Hair follicle dermal papilla cell (primary cell): ENCODE measurements around the gene OCRL. TPM values are rescaled to one million over a fixed set of nuclear protein-coding genes. Genes with fewer than 3 reads are reported as not detected.

Source experiments
- small RNA-seq: library from RNA; depleted of rRNA; stranded (forward); fragments of <200 nt; gene quantifications from one replicate; pipeline ENCODE3, GENCODE V24; 2012
- total RNA-seq: library from RNA; depleted of rRNA; stranded (reverse); fragments of >200 nt; gene quantifications from 2 replicates; pipeline ENCODE4 v1.2.3, GENCODE V29; 2012

OCRL gene
- 16.9 and 18.3 TPM in 2 replicates for total RNA-seq

DNA sequence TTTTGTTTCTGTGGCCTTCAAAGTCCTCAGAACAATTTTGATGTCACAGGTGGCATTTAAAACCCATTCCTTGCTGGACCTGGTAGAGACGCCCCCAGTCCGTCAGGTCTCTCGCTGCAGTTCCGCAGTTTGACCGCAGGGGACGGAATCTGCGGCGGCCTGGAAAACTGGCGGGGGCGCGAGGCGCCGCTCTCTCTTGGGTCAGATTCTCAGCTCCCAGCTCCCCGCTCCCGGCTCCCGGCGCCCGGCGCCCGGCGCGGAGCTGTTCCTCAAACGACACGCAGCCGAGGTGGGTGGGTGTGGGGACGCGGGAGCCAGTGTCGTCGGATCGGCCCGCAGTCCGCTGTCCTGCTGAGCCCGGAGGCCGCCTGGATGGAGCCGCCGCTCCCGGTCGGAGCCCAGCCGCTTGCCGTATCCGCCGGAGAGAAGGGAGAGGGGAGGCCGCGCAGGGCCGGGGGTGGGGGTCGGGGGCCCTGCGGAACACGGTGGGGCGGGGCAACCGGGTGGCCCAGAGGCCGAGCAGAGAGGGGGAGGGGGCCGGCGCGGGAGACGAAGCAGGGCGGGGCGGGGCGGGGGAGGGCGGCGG, at the start of gene OCRL:
Gene OCRL, plus strand, starts transcription at position 192 of the 586 bp plus-strand sequence. Its CDS starts 181 bp downstream, at position 373.

DNA sequence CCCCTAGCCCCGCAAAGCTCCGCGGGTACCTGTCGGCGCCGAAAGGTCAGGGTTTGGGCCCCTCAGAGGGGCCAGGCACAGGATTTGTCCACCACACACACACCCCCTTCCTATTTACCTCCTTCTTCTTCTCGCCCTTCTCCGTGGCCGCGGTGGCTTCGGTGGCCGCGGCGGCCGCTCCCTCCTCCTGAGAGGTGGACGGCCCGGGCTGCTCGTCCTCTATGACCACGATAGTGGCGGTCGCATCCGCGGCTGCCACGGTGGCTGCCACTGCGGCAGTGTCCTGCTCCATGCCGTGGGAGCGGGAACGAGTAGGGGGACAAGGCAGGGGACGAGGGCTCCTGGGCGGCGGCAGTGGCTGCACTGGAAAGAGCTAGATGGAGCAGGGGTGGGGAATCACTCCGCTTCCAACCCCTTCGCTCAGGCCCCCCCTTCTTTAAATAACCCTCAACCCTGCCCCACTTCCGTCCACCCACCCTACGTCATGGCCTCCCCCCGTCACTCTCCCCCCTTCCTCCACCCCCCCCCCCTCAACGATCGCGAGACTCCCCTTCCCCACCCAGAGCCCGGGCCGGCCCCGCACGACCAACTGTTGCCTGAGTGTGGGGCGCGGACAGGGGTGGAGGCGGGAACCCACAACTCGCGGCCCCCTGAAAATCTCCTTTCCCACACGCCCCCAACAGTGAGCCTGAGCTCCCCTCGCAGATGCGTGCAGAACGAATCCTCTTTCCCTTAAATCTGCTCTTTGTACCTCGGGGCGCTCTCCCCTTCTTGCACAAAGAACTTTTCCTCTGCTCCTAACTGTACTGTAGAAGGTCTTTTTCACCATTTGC, 16.8 kb upstream of the OCRL start, which contains the start of gene SMARCA1:
Gene SMARCA1, minus strand, starts transcription at position 412 of the 833 bp plus-strand sequence. Its CDS starts 120 bp downstream, at position 292.

Small RNAs within 50 kb of the gene (small RNA-seq; reads per million reads assigned to genes)
- gene RF01169 = not detected

Other genes with a start within 250 kb of the OCRL start
- 53.9 and 60.5 TPM in 2 replicates for gene SMARCA1, start 16.8 kb upstream of the OCRL start, total RNA-seq
- 0.65 and 1.3 TPM in 2 replicates for gene APLN, start 114.7 kb downstream of the OCRL start, total RNA-seq
- gene XPNPEP2, start 198.7 kb downstream of the OCRL start, total RNA-seq = 6.0 and 9.9 TPM in 2 replicates
- not detected in 2 replicates for gene SASH3, start 239.7 kb downstream of the OCRL start, total RNA-seq